Amygdala (tissue), 56 donors: ENCODE data around the gene ZMYM4.
A peak's percentile ranks its signal among the peaks of the same experiment; 100 is the strongest.
"Not testable (repeated sequence)": the region's sequence is repeated elsewhere in the genome, so short reads cannot be mapped to it uniquely, and the experiment has no call there.

Experiments used
- DNase-seq, 56 donors: peaks; one replicate each; lab custom pipeline; 2025; lab: John Stamatoyannopoulos, UW

The ZMYM4 gene

GRCh38 chr1:35268282-35269200 is at the start of gene ZMYM4:
ZMYM4 (plus strand) TSS chr1:35268709; CDS start chr1:35269047, 338 bp downstream.
- peak; percentile 17 to 91 (median 82) for DNase-seq

- no peak for DNase-seq
Measured at GRCh38 chr1:35220976-35221375, 47.5 kb upstream of the ZMYM4 start.

GRCh38 chr1:35222322-35223083 is 46.0 kb upstream of the ZMYM4 start:
- no peak for DNase-seq

GRCh38 chr1:35223084-35223630 is 45.4 kb upstream of the ZMYM4 start:
- DNase-seq: no peak

- DNase-seq: no peak
Measured at GRCh38 chr1:35226546-35226945, 42.0 kb upstream of the ZMYM4 start.

- no peak for DNase-seq
Measured at GRCh38 chr1:35229587-35230360, 38.7 kb upstream of the ZMYM4 start.

- no peak for DNase-seq
Measured at GRCh38 chr1:35231287-35231686, 37.2 kb upstream of the ZMYM4 start.

- DNase-seq: not testable (repeated sequence)
Measured at GRCh38 chr1:35236772-35237171, 31.7 kb upstream of the ZMYM4 start.

- DNase-seq: no peak
Measured at GRCh38 chr1:35243691-35244090, 24.8 kb upstream of the ZMYM4 start.

- no peak for DNase-seq
Measured at GRCh38 chr1:35247256-35247655, 21.3 kb upstream of the ZMYM4 start.

- DNase-seq: no peak
Measured at GRCh38 chr1:35253941-35254340, 14.6 kb upstream of the ZMYM4 start.

GRCh38 chr1:35255276-35255675 is 13.2 kb upstream of the ZMYM4 start:
- no peak for DNase-seq

GRCh38 chr1:35259561-35259960 is 8.9 kb upstream of the ZMYM4 start:
- no peak for DNase-seq

- DNase-seq: no peak
Measured at GRCh38 chr1:35261412-35262120, 6.9 kb upstream of the ZMYM4 start.

- no peak for DNase-seq
Measured at GRCh38 chr1:35264035-35264434, 4.5 kb upstream of the ZMYM4 start.

- DNase-seq: no peak
Measured at GRCh38 chr1:35264871-35265270, 3.6 kb upstream of the ZMYM4 start.

GRCh38 chr1:35266306-35266705 is 2.2 kb upstream of the ZMYM4 start:
- DNase-seq: no peak

GRCh38 chr1:35269201-35269988 is 886 bp downstream of the ZMYM4 start:
- DNase-seq: peak in 3 of 56 donors; percentile 15 to 21 (median 17)

- no peak for DNase-seq
Measured at GRCh38 chr1:35269989-35270289, 1.4 kb downstream of the ZMYM4 start.
